KG1 (cell line): ENCODE data around the gene TGOLN2.

Source experiments
- DNase-seq: peaks from one replicate; lab custom pipeline; 2025; lab: John Stamatoyannopoulos, UW

The TGOLN2 gene

DNA sequence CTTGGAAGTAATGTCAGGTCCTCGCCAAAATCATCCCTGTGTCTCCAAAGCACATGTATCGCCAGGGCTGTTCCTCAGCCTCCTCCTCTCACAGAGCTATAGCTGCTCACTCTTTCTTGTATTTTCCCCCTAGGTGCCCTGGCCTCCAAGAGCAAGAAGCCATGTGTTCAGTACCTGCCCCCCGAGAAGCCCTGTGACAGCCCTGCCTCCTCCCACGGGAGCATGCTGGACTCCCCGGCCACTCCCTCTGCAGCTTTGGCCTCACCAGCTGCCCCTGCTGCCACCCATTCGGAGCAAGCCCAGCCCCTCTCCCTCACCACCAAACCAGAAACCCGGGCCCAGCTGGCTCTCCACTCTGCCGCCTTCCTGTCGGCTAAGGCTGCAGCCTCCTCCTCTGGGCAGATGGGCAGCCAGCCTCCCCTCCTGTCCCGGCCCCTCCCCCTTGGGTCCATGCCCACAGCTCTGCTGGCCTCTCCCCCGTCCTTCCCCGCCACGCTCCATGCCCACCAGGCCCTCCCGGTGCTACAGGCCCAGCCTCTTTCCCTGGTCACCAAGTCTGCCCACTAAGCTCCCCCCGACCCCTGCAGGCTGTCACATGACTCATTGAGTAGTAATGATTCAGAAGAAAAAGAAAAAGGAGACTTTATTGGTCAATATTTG is 18.8 kb downstream of the TGOLN2 start:
- DNase-seq, result no peak

GRCh38 chr2:85308201-85308600 is 19.6 kb downstream of the TGOLN2 start:
- DNase-seq, result no peak

- no peak for DNase-seq
Observed at GRCh38 chr2:85307527-85307897, 20.3 kb downstream of the TGOLN2 start.

GRCh38 chr2:85303780-85304531 is 23.8 kb downstream of the TGOLN2 start:
- no peak for DNase-seq

DNA sequence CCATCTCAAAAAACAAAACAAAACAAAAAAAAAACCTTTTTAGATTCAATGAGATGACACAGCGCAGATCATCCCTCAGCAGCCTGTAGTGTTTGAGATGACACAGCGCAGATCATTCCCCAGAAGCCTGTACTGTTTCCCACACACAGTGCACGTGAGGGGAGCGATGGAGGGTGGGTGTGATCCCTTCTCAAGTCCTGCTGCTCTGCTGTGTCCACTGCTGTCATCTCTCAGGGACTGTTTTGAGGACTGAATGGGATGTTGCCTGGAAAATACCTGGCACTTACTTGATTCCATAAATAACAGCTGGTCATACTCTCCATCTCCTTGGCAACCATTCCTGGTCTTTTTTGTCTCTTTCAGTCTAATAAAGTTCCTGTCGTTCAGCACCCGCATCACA is 25.7 kb downstream of the TGOLN2 start:
- DNase-seq, result no peak

DNA sequence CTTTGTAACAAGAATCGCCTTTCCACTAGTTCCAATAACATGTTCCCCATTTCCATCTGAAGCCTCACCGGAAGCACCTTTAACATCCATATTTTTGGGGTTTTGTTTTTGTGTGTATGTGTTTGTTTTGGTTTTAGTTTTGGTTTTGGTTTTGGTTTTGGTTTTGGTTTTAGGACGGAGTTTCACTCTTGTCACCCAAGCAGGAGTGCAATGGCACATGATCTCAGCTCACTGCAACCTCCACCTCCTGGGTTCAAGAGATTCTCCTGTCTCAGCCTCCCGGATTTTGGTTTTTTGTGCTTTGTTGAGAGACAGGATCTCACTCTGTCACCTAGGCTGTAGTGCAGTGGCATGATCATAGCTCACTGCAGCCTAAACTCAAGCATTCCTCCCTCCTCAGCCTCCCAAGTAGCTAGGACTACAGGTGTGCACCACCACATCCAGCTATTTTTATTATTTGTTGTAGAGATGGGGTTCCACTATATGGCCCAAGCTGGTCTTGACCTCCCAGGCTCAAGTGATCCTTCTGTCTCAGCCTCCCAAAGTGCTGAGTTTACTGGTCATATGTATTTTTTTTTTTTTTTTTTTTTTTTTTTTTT is 36.3 kb downstream of the TGOLN2 start:
- no peak for DNase-seq

GRCh38 chr2:85288244-85288725 is 39.5 kb downstream of the TGOLN2 start:
- no peak for DNase-seq

DNA sequence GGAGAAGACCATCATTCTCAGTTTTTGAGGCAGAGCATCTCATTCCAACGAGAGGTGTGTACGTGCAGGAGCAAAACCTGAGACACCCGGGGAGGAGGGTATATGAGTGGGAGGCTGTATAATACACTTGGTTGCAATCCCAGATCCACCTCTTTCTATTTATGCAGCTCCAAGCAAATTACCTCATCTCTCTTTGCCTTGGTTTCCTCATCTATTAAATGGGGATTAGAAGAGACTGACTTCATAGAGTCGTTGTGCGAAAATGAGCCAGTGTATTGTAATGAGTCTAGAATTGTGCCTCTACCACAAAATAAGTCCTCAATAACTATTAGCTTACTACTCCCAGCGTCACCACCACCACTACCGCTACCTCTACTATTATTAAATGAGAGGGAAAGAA is 40.1 kb downstream of the TGOLN2 start:
- no peak for DNase-seq

DNA sequence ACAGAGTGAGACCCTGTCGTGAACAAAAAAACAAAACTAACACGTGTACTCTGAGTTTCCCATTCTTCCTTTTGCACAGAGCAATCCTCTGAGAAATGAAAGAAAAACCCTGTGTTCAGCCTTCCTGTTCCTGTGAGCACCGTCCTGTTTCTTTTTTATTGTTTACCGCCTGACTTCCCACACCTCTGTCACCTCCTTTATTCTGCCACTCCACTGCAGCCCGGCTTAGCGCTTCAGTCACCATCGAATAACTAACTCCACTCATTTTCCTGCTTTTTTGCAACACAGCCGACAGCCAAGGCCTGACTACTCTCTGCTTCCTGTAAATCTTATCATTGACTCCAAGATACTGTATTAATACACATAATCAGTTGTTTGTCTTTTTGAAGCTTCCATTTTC is 40.9 kb downstream of the TGOLN2 start:
- DNase-seq, result no peak

- no peak for DNase-seq
Observed at GRCh38 chr2:85283641-85284040, 44.1 kb downstream of the TGOLN2 start.

- DNase-seq, result no peak
Observed at GRCh38 chr2:85282914-85283313, 44.9 kb downstream of the TGOLN2 start.

DNA sequence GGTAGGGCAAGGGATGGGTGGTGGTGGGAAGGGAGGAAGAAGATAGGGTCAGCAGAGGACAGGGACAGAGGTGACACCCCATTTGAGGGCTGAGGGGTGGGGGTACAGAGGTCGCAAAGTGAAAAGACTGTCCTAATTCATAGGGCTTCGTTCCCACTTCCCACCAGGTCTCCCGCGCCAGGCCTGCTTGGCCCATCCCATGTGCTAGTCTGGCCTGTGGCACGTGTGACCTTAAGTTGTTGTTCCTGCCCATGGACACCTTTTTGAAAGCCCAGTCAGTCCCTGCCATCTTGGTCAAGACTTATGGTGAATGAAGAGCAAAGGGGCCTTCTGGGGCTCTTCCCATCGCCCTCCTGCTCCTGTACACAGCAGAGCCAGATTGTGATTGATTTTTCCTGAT is 46.2 kb downstream of the TGOLN2 start:
- no peak for DNase-seq

DNA sequence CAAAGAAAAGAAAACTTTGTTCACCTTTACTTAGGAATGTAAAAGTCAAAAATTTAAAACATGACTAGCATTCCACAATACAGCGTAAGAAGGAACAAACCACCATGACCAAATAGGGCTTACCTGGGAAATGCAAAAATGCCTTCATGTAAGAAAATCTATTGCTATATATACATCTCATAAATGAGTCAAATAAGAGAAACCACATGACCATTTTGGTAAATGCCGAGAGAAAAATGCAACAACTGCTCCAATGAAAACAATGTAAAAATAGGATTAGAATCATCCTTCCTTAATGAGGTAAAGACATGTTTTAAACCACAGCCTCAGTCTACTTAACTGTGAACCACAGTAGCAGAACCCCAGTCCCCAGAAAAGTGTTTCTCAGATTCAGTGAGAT is 49.4 kb downstream of the TGOLN2 start:
- DNase-seq, result no peak

DNA sequence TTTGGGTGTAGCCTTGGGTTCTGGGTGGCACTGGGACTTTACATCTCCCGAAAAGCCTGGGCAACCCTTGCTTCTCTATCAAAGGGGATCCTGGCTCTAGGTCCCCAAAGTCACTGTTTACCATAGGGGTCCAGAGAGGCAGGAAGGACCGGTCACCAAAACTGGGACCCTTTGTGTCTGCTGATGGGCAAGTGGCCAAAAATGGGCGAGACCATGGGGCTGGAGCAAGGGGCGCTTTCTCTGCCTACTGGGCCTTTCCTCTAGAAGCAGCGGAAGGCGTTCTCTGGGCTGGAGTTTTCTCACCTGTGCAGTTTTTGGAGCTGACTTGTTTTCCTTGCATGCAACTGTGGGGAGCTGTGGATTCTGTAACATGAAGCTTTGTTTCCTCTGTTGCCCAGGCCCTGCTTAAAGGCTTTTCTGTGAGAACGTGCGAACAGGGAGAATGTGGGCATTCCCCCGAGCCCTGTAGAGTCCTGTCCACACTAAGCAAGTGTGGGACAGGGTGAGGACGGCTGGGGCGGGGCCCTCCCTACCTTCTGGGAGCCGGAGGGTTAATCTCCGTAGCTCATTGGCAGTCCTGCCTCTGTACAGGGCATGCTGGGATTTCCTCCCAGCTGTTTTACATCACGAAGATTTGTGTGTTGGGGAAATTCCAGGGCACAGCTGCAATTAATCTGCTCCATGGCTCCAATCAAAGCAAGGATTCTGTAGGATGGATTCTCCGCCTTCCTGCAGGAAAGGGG is 50.2 kb downstream of the TGOLN2 start:
- no peak for DNase-seq

DNA sequence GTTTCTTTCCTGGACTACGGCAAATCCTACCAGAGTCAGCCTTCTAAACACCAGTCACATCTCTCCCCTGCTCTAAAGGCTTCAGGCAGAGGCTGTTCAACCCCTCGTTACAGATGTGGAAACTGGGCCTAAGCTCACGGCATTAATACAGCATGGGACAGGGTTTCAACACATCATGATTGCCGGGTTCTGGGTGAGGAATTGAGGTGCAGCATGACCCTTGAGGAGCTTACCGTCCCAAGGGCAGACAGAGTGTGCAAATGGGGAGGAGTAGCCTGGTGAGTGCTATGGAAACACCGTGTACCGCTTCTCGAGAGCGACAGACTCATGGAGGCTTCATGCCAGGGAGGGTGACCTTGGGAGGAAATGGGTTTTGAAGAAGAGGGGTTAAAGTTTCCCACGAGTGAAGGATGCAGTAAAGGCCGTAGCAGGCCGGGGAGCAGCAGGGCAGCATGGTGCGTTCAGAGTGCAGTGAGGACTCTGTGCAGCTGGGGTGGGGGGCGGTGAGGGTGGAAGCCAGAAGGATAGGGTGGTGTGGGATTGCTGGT is 51.1 kb downstream of the TGOLN2 start:
- no peak for DNase-seq

DNA sequence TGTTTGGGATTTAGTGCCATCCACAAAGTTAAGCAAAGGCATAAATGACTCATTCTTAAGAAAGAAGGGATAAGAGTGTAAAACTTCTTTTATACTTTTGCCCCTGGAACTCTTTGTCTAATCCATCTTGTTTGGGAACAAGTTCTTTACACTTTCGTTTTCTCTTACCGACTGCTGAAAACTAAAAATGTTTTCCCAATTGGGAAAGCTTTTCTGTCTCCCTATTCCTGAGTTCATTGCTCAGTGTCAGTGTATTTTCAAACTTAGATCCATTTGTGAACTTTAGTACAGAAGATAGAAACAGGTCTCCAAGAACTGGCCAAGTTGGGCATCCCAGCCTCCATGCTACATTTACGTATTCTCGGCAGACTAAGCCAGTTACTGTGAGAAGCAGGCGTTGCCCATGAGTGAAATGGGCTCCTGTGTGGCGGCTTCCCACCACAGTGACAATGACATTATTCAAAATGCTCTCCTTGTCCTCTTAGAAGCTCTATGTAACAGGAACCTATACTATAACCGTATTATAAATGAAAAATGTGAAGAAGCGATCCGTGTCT is 51.7 kb downstream of the TGOLN2 start:
- DNase-seq, result no peak

- no peak for DNase-seq
Observed at GRCh38 chr2:85273738-85274731, 53.8 kb downstream of the TGOLN2 start.

DNA sequence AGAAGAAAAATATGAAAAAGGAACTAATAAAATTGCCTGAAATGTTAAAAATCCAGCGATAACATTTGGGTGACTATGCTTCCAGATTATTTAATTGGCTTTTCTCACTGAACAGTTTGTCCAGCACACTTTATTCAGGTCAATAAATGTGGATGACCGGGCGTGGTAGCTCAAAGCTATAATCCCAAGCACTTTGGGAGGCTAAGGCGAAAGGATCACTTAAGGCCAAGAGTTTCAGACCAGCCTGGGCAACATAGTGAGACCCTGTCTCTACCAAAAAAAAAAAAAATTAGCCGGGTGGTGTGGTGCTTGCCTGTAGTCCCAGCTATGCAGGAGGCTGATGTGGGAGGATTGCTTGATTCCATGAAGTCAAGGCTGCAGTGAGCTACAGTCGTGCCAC is 55.4 kb downstream of the TGOLN2 start:
- DNase-seq, result no peak

GRCh38 chr2:85269959-85270358 is 57.8 kb downstream of the TGOLN2 start:
- DNase-seq, result no peak
